Adrenal gland (tissue), 12 donors: ENCODE data around the gene TMX1. TPM values are rescaled to one million over a fixed set of nuclear protein-coding genes. Genes with fewer than 3 reads are reported as not detected.

Source experiments
- DNase-seq, 7 donors: peaks; one replicate each; pipeline ENCODE4 v3.0.0-alpha.2; 2019 to 2020
- H3K27ac ChIP-seq, 5 donors: fragments of 200-600 bp; sonication (generic) in 4 of 5; 1 replicate in 3 of 5; 2 replicates in 2 of 5; pipeline versions ENCODE4 v1.5.1 to v1.8.0; 2016 to 2020; ENCODE audit warnings: mild to moderate bottlenecking in 1 of 5
- H3K27me3 ChIP-seq: fragments of 200-600 bp; 2 replicates; pipeline ENCODE4 v1.8.0; 2021
- H3K36me3 ChIP-seq, 2 donors: fragments of 200-600 bp; replicated peaks in 1 of 2; 1 replicate in 1 of 2; 2 replicates in 1 of 2; pipeline versions ENCODE4 v1.5.1 to v1.8.0; 2018 to 2022
- H3K4me1 ChIP-seq, 2 donors: fragments of 200-600 bp; replicated peaks in 1 of 2; 1 replicate in 1 of 2; 2 replicates in 1 of 2; pipeline versions ENCODE4 v1.5.1 to v1.8.0; 2018 to 2021
- H3K4me3 ChIP-seq, 4 donors: fragments of 200-600 bp; sonication (generic) in 3 of 4; one replicate each; pipeline ENCODE4 v1.5.1; 2016 to 2018
- H3K9me3 ChIP-seq, 3 donors: fragments of 200-600 bp; sonication (generic) in 1 of 3; replicated peaks in 1 of 3; 1 replicate in 2 of 3; 2 replicates in 1 of 3; pipeline versions ENCODE4 v1.5.1 to v1.8.0; 2016 to 2021
- CTCF ChIP-seq, 6 experiments: fragments of 450-650 bp in 4 of 6; fragments of 200-600 bp in 2 of 6; sonication (generic) in 1 of 6; IDR thresholded peaks; 1 replicate in 5 of 6; 2 replicates in 1 of 6; pipeline versions ENCODE4 v1.5.1 to v1.8.0; 2016 to 2021; ENCODE audit warnings: antibody characterized with exemption in 6 of 6, mild to moderate bottlenecking in 2 of 6, moderate library complexity in 1 of 6
- POLR2A ChIP-seq, 2 donors: fragments of 450-650 bp; IDR thresholded peaks; one replicate each; pipeline ENCODE4 v1.6.1; 2017; ENCODE audit warnings: antibody characterized with exemption in 2 of 2, mild to moderate bottlenecking in 2 of 2, moderate library complexity in 1 of 2
- WGBS, 4 donors: extraction: QIAGEN DNeasy Blood & Tissue Kit in 2 of 4; methylation state at CpG; one replicate each; pipeline versions ENCODE4 v1.1.5 to v1.1.7; 2013 to 2017; 5-methylcytosine and 5-hydroxymethylcytosine counted together
- intact Hi-C, 2 donors: fragments of 100-400 bp; cut with DNase I; formaldehyde crosslinking; loops; one replicate each; pipeline versions ENCODE4 v1.14.1 to v1.15.0; 2022 to 2023
- polyA plus RNA-seq, 3 donors: library from polyadenylated mRNA; stranded (reverse); fragments of 200-250 nt in 2 of 3; fragments of 350-450 nt in 1 of 3; fragmentation: Illumina TruSeq in 1 of 3; extraction: RNeasy Lipid Tissue Mini Kit (QIAGEN cat#74804) in 1 of 3; gene quantifications; one replicate each; pipeline ENCODE4 v1.2.3, GENCODE V29; 2013 to 2014
- total RNA-seq, 9 donors: library from RNA; depleted of rRNA in 4 of 9; stranded (reverse); fragments of >200 nt in 4 of 9; fragments of 120-200 nt in 1 of 9; fragmentation: NEBNext Ultra II Directional in 1 of 9; extraction: Animal tissue kit (Norgen Biotek cat#: 25700) in 1 of 9; gene quantifications; one replicate each; pipeline versions ENCODE4 v1.1.0 to v1.2.4, GENCODE V29; 2013 to 2023
- donor health status: healthy with polysubstance abuse.
- donor health status: Bipolar disorder and iron deficiency.
- donor health status: DM: yes; HTN: yes; CAD: no.
- donor health status: DM: no; HTN: no; CAD: no.
- donor health status: DM: no; HTN: no; CAD: no.
- donor health status: DM: yes; HTN: yes; CAD: no.

The TMX1 gene
- total and polyA plus RNA-seq, 12 donors, result 4.2 to 43.1 (median 30.2) TPM

- Histone ChIP-seq H3K27me3 (no peaks in the 10 kb centered on the region), H3K4me3 (no peak overlapping the region), H3K4me1 (no peaks in the 10 kb centered on the region), H3K9me3 (no peaks in the 10 kb centered on the region), H3K36me3 (peaks cover 0 to 7% of the 10 kb centered on the region in 2 donors), H3K27ac (no peak overlapping the region)
- no peak for DNase-seq
- TF ChIP-seq POLR2A (IDR thresholded peaks at IDR 0.05), result no peak
- TF ChIP-seq CTCF (IDR thresholded peaks at IDR 0.05), result no peak
- intact Hi-C loops, result no loop called here
These were observed 18.7 kb downstream of the TMX1 start for GRCh38 chr14:51258788-51259187.

GRCh38 chr14:51260225-51260624 lies 20.2 kb downstream of the TMX1 start:
- WGBS, 4 donors, result 97 to 100% (median 98%) methylated on average over 3 of the region's 3 CpGs
- no peaks in the 10 kb centered on the region for H3K36me3 ChIP-seq
- no peak for DNase-seq
- H3K4me1 ChIP-seq, result no peaks in the 10 kb centered on the region
- TF ChIP-seq POLR2A (IDR thresholded peaks at IDR 0.05) (no peak), CTCF (IDR thresholded peaks at IDR 0.05) (no peak)
- no peak overlapping the region for H3K4me3 ChIP-seq
- no peak overlapping the region for H3K27ac ChIP-seq
- no peaks in the 10 kb centered on the region for H3K9me3 ChIP-seq
- intact Hi-C loops, result no loop called here
- no peaks in the 10 kb centered on the region for H3K27me3 ChIP-seq

GRCh38 chr14:51261151-51261550 lies 21.1 kb downstream of the TMX1 start:
- Histone ChIP-seq H3K36me3 (no peaks in the 10 kb centered on the region), H3K27me3 (no peaks in the 10 kb centered on the region), H3K4me1 (no peaks in the 10 kb centered on the region), H3K9me3 (no peaks in the 10 kb centered on the region), H3K27ac (no peak overlapping the region), H3K4me3 (no peak overlapping the region)
- 90 to 96% (median 95%) methylated on average over 2 of the region's 2 CpGs for WGBS, 4 donors
- intact Hi-C loops, result no loop called here
- no peak for DNase-seq
- TF ChIP-seq POLR2A (IDR thresholded peaks at IDR 0.05) (no peak), CTCF (IDR thresholded peaks at IDR 0.05) (no peak)

- Histone ChIP-seq H3K36me3 (no peaks in the 10 kb centered on the region), H3K4me1 (no peaks in the 10 kb centered on the region), H3K27ac (no peak overlapping the region), H3K27me3 (no peaks in the 10 kb centered on the region), H3K4me3 (no peak overlapping the region), H3K9me3 (no peaks in the 10 kb centered on the region)
- 83 to 94% (median 86%) methylated on average over 2 of the region's 2 CpGs for WGBS, 4 donors
- DNase-seq, result no peak
- TF ChIP-seq POLR2A (IDR thresholded peaks at IDR 0.05) (no peak), CTCF (IDR thresholded peaks at IDR 0.05) (no peak)
- intact Hi-C loops, result no loop called here
These were observed 22.8 kb downstream of the TMX1 start for GRCh38 chr14:51262868-51263267.
